HG03457 (cell line): Measurements from ENCODE around the gene A4GALT.

ENCODE experiments used
- ATAC-seq: cut with Tn5 transposase; IDR thresholded peaks from one replicate; pipeline ENCODE4 v1.9.1; 2021; ENCODE audit warnings: moderate number of reproducible peaks; ENCODE audit not compliant: unreplicated experiment

The A4GALT gene

DNA sequence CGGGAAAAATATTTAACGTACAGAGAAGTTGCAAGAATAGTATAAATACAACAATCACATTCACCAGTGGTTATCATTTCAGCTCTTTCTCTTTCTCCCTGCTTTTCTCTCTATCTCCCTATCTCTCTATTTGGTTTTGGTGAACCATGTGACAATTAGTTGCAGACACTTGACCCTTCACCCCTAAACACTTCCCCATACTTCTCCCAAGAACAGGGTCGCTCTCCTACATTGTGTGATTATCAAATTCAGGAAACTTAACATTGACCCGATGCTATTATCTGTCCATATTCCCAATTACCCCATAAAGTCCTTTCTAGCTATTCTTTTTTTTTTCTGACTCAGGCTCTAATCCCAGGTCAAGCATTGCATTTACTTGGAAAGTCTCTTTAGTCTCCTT lies 66.7 kb downstream of the A4GALT start:
- no peak for ATAC-seq

DNA sequence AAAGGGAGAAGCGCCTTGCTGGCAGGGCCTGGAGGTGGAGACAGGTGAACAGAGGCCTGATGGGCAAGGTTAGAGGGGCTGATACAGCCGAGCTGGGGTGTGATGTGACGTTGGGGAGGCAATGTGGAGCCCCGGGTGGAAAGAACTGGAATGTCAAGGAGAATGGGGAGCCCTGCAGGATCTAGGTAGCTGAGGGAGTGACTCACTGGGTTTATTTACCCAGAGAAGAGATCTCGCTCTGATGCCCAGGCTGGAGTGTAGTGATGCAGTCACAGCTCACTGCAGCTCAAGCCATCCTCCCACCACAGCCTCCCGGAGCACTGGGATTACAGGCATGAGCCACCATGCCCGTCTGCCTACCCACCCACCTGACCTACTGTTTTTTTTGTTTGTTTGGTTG lies 69.5 kb downstream of the A4GALT start:
- ATAC-seq, result no peak

DNA sequence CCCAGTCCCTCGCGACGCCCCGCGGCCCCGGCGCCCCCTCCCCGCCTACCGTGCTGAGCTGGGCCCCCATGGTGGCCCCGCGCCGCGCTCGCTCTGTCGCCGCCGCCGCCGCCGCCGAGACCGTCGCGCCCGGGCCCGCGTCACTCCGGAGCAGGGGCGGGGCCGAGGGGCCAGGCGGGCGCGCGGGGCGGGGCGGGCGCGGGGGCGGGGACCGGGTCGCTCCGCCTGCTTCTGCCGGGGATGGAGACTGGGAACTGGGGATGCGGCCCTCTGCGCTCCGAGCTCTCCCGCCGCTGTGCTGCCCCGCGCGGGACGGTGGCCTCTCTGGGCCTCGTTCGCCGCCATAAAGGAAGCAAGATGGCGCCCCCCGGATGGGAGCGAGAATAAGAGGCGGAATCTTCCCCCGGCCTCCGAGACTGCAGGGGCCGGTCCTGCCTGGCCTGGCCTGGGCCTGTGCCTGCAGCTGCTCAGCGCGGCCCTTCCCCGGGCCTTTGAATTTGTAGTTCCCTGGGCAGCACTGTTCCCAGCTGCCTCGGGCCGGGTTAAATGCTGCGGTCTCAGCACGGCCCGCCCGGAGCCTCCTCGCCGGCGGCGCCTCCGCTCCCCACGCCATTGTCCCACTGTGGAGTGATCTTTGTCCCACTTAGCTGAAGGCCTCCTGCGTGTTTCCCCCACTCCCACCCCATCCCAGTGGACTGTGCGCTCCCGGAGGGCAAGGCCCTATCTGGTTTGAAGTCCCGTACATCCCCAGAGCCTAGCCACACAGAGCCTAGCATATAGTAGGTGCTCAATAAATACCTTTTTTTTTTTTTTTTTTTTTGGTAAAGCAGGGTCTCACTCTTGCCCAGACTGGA lies 71.2 kb downstream of the A4GALT start, which contains the start of gene CYB5R3:
Gene CYB5R3 (minus strand): TSS at position 147 of the 854 bp plus-strand sequence. CDS start 77 bp downstream, at position 70.
- peak; percentile 43 for ATAC-seq

DNA sequence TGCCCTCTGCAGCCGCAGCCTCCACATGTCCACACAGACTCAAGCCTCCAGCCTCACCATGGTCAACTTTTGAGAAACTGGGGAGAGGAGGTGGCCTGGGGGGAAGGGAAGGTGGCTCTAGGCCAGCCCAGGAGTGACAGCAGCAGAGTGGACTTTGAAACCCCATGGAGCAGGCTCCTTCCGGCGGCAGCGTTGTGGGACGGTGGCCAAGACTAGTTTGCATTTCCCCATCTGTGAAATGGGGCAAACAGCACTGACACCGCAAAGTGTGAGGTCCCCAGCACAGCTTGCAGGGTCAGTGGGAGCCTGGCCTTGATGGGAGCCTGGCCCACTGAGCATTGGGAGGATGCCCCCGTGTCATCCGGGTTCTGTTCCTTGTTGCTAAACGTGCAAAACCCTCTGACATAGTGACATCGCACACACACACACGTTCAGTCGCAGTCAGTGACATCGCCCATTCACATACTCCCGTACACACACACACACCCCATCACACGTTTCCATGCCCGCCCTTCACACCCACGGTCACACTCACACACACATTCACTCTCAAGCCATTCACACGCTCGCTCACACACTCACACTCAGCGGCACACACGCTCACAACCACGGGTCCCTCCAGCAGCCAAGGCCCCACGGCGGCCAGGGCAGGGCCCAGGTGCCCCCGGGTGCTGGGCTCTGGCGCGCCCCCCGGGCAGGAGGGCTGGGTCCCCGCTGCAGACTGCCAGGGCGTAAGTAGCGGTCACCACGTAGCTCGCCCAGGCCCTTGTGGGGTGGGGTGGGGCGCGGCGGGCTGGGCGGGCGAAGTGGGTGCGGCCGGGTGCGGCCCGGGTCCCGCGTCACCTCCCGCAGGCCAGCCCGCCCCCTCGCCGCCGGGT lies 72.1 kb downstream of the A4GALT start:
- ATAC-seq, result peak; percentile 16

DNA sequence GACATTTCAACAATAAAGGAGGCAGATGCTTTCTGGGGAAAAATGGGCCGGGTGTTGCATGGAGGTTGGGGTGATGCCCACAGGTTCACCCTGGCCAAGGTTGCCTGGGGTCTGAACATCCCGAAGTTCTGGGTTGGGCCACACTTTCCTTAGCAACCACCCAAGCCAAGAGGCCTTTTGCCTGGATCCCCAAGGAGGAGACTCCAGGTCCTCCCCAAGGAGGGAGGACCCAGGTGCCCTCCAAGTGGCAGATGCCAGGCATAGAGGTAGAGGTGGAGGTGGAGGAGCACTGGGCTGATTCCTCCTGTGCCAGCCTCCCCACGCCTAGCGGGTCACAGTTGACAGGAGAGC lies 72.7 kb downstream of the A4GALT start:
- ATAC-seq, result no peak

DNA sequence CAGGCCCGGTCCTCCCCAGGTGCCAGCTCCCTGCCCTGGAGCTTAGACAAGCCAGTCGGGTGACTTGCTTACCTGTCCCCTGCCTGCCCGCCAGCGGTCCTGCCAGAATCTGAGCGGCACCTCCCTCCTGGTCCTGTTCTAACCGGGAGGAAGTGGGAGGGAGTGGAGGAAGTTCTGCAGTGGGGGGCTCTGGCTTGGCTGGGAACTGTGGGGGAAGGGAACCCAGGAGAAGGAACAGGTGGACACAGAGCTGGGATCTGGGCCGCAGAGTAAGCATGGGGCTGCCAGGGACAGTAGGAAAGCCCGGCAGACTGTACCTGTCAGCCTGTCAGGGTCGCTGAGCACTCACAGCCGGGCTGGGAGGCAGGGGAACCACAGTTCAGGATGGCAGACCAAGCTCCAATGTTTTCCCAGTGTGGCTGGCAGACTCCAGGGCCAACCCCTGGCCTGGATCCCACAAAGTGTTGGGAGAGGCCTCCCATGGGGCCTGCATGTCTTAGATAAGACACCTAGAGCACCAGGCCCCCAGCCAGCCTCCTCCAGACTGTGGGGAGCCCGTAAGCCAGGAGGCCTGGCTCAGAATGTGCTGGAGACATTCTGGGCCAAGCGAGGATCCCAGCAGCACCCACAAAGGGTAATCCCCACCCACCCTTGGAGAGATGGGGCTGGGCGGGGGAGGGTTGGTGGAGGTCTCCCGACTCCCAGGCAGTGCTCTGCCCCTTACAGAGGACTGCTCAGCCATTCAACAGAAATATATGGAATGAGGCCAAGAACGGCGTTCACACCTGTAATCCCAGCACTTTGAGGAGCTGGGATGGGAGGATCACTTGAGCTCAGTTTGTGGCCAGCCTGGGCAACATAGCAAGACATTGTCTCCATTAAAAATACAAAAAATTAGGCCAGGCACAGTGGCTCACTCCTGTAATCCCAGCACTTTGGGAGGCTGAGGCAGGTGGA lies 73.8 kb downstream of the A4GALT start:
- ATAC-seq, result no peak

DNA sequence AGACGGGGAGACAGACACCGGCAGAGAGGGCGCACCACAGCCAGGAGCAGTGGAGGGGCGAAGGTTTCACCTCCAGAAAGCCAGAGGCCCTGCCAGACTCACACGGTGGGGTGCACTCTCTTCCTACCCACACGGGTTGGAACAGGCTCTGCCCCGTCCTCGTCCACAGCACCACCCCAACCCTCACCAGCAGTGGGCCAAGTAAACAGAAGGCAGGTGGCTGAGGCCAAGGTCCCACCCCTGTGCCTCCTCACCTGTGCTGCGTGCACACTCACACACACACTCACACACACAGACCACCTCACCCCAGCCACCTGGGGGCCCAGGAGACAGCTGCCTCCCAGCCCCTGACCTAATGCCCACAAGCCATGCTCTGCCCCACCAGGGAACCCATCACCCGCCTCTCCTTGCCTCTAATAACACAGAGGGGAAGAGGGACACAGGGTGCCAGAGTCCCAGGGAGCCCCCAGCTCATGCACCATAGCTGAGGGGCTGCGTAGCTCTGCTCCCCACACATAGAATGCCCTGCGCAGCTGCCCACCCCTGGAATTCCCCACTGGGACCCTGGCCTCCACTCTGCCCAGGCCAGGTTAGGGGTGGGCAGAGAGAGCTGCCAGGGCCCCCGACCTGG lies 74.6 kb downstream of the A4GALT start:
- ATAC-seq, result no peak

DNA sequence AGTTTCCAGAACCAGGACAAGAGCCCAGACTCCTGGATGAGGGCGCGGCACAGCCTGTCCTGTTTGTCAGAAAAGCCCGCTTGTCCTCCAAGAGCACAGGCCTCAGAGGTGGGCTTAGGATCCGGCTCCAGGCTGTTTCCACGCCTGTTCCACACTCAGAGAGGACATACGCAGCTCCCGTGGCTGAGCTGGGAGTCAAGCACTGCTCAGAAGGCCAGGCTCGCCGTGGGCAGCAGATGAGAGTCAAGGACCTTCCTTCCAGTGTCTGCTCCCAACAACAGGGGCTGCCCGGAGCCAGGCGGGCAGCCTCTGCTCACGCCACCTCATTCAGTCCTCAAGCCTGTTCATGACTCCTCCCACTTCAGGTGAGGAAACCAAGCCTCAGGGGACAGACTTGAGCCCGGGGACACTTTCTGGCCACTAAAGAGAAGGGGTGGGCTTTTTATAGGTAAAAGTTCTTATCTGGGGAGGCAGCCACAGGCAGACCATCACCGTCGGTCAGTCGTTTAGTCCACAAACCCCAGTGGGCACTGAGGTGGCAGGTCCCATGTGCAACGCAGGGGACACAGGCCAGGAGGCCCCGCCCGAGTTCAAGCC lies 75.2 kb downstream of the A4GALT start:
- ATAC-seq, result no peak

DNA sequence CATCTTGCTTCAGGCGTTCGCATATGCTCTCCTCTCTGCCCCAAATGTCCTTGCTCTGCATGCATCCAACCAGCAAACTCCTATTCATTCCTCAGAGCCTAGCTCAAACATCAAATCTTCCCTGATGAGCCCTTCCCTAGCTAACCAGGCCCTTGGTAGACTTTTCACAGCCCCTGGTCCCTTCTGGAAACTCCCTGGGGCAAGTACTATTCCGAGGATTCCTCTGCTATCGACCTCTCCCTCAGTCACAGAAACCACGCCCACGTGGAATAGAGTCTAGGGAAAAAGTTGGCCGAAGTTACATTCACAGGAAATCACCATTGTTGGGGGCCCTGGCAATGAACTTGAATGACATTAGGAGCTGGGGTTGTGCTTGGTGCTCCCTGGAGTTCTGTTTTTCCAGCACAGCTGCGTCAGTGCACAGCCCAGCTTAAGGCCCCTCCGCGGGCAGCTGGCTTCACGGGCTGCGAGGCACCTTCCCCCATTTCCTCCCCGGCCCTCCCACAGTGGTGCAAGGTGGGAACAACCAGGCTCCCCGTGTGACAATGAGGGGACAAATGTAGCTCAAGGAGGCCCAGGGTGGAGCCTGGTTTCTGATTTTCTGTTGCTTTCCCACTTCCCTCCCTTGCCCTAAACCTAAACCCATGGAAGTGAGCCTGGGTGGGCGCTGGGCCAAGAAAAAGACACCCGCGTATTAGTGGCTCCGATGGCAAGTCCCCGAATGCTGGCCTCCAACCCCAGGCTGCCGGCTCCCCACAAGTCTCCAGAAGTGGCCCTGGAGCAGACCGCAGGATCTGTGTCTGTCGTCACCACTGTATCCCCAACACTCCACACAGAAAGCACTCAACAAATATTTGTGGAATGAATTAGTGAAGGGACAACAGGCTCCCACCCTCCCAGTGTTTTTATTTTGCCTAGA lies 76.0 kb downstream of the A4GALT start:
- ATAC-seq, result no peak

DNA sequence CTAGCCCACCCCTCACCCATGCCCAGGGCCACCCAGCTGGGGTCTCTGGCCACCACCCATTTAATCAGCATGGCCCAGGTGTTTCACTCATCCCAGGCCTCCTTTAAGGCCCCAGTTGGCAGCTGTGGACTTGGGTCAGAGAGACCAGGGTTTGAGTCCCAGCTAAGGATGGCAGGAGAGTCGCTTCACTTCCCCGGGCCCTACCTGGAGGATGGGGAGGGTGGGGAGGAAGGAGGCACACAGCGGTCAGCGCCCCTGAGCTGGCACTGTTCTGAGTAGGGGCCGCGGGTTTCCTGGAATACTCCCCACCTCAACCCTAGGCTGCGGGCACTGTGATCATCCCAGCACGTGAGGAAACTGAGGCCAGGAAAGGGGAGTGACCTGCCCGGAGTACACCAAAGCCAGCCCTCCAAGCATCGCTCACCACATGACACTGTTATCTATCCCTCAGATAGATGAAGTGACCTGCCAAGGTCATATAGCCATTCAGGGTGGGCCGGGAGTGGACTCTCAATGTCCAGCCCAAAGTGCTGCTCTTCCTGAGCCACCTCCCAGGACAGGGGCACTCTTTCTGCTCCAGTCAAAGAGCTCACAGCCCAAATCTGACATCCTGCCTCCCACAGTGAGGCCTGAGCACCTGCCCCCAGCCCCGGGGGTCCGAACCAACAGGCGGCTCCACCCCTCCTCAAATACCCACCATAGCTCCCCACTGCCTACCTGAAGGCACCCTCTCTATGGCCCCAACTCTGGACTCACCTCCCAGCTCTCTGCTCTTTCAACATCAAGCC lies 76.8 kb downstream of the A4GALT start:
- ATAC-seq, result no peak

DNA sequence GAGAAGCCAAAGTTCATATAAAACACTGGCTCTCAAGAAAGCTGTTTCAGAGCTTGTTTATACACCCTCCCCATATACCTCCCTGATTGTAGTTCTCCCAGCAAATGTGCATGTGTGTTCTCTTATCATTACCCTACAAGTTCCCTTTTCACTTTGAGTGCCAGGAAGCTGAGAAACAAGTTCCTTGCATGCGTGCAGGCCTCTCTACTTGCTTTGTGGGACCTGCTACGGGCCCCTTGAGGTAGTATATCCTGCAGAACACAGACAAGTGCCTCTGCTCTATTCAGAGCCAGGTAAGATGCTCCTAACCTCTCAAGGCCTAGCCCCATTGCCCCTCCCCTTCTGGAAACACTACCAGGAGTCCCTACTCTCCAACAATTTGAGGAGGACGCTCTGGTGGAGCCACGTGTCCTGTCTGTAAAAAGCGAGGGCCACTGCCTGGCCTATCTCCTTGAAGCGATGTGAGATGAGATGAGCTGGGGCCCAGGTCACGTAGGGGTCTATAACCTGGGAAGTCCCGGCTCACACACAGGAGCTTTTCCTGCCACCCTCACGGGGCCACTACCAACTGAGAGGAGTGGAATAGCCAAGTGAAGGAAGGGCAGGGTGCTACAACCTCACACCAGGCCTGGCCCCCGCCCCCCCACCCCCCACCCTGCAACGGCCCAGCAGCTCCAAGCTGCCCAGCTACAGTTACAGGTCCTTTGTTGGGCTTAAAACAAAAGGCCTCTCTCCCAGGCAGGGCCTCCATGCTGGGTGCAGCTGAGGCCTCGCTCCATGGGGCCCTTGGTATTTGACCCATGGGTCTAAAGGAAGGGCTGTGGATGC lies 77.7 kb downstream of the A4GALT start:
- ATAC-seq, result no peak
